Measurements from ENCODE around the gene MINDY4B. TPM values are rescaled to one million over a fixed set of nuclear protein-coding genes. Genes with fewer than 3 reads are reported as not detected.

Gene MINDY4B
- total and polyA plus RNA-seq, 4 donors: not detected

- intact Hi-C loops (cut with DNase I): no loop called here
- Histone ChIP-seq H3K4me3 (ENCODE audit: low read length in 2 of 2) (no peak overlapping the region), H3K27me3 (ENCODE audit: control insufficient read depth in 1 of 2, insufficient read depth in 2 of 2, low read length in 1 of 2) (no peaks in the 10 kb centered on the region), H3K9me3 (ENCODE audit: control insufficient read depth, low read length) (no peaks in the 10 kb centered on the region), H3K27ac (ENCODE audit: low read depth in 1 of 2, low read length in 2 of 2) (no peak overlapping the region), H3K4me1 (ENCODE audit: control insufficient read depth in 1 of 2, insufficient read depth in 2 of 2, low read length in 2 of 2) (no peaks in the 10 kb centered on the region), H3K36me3 (ENCODE audit: control insufficient read depth in 1 of 2, insufficient read depth in 2 of 2, low read length in 1 of 2) (no peaks in the 10 kb centered on the region)
- WGBS, 2 donors: 92 to 96% methylated on average over 1 of the region's 1 CpG
- DNase-seq: no peak
- no peak for ATAC-seq (ENCODE audit: low FRiP score)
These were observed 77.0 kb downstream of the MINDY4B start for GRCh38 chr3:150828261-150828660.

GRCh38 chr3:150826466-150827282 is 78.6 kb downstream of the MINDY4B start:
- 86 to 87% methylated on average over 12 of the region's 12 CpGs for WGBS, 2 donors

GRCh38 chr3:150825916-150826377 is 79.3 kb downstream of the MINDY4B start:
- Histone ChIP-seq H3K9me3 (ENCODE audit: control insufficient read depth, low read length) (no peaks in the 10 kb centered on the region), H3K4me1 (ENCODE audit: control insufficient read depth in 1 of 2, insufficient read depth in 2 of 2, low read length in 2 of 2) (no peaks in the 10 kb centered on the region), H3K4me3 (ENCODE audit: low read length in 2 of 2) (no peak overlapping the region), H3K27me3 (ENCODE audit: control insufficient read depth in 1 of 2, insufficient read depth in 2 of 2, low read length in 1 of 2) (no peaks in the 10 kb centered on the region), H3K36me3 (ENCODE audit: control insufficient read depth in 1 of 2, insufficient read depth in 2 of 2, low read length in 1 of 2) (no peaks in the 10 kb centered on the region), H3K27ac (ENCODE audit: low read depth in 1 of 2, low read length in 2 of 2) (no peak overlapping the region)
- ATAC-seq (ENCODE audit: low FRiP score) (no peak), DNase-seq (no peak)
- 41 to 47% methylated on average over 7 of the region's 7 CpGs for WGBS, 2 donors
- intact Hi-C loops (cut with DNase I): no loop called here

More at GRCh38 chr3:150826466-150827282, 78.6 kb downstream of the MINDY4B start:
- no peaks in the 10 kb centered on the region for H3K36me3 ChIP-seq (ENCODE audit: control insufficient read depth in 1 of 2, insufficient read depth in 2 of 2, low read length in 1 of 2)
- ATAC-seq (ENCODE audit: low FRiP score): no peak
- no peak for DNase-seq
- H3K9me3 ChIP-seq (ENCODE audit: control insufficient read depth, low read length): no peaks in the 10 kb centered on the region
- no peak overlapping the region for H3K4me3 ChIP-seq (ENCODE audit: low read length in 2 of 2)
- intact Hi-C loops (cut with DNase I): no loop called here
- no peaks in the 10 kb centered on the region for H3K4me1 ChIP-seq (ENCODE audit: control insufficient read depth in 1 of 2, insufficient read depth in 2 of 2, low read length in 2 of 2)
- no peak overlapping the region for H3K27ac ChIP-seq (ENCODE audit: low read depth in 1 of 2, low read length in 2 of 2)
- no peaks in the 10 kb centered on the region for H3K27me3 ChIP-seq (ENCODE audit: control insufficient read depth in 1 of 2, insufficient read depth in 2 of 2, low read length in 1 of 2)

GRCh38 chr3:150825192-150825915 is 79.9 kb downstream of the MINDY4B start:
- Histone ChIP-seq H3K27me3 (ENCODE audit: control insufficient read depth in 1 of 2, insufficient read depth in 2 of 2, low read length in 1 of 2) (no peaks in the 10 kb centered on the region), H3K9me3 (ENCODE audit: control insufficient read depth, low read length) (no peaks in the 10 kb centered on the region), H3K4me1 (ENCODE audit: control insufficient read depth in 1 of 2, insufficient read depth in 2 of 2, low read length in 2 of 2) (no peaks in the 10 kb centered on the region), H3K27ac (ENCODE audit: low read depth in 1 of 2, low read length in 2 of 2) (no peak overlapping the region), H3K4me3 (ENCODE audit: low read length in 2 of 2) (no peak overlapping the region), H3K36me3 (ENCODE audit: control insufficient read depth in 1 of 2, insufficient read depth in 2 of 2, low read length in 1 of 2) (no peaks in the 10 kb centered on the region)
- intact Hi-C loops (cut with DNase I): no loop called here
- no peak for DNase-seq
- no peak for ATAC-seq (ENCODE audit: low FRiP score)
- 75% methylated on average over 6 of the region's 6 CpGs for WGBS, 2 donors

GRCh38 chr3:150823277-150823676 is 82.0 kb downstream of the MINDY4B start:
- intact Hi-C loops (cut with DNase I): no loop called here
- Histone ChIP-seq H3K27me3 (ENCODE audit: control insufficient read depth in 1 of 2, insufficient read depth in 2 of 2, low read length in 1 of 2) (no peaks in the 10 kb centered on the region), H3K27ac (ENCODE audit: low read depth in 1 of 2, low read length in 2 of 2) (no peak overlapping the region), H3K4me1 (ENCODE audit: control insufficient read depth in 1 of 2, insufficient read depth in 2 of 2, low read length in 2 of 2) (no peaks in the 10 kb centered on the region), H3K36me3 (ENCODE audit: control insufficient read depth in 1 of 2, insufficient read depth in 2 of 2, low read length in 1 of 2) (no peaks in the 10 kb centered on the region), H3K4me3 (ENCODE audit: low read length in 2 of 2) (no peak overlapping the region), H3K9me3 (ENCODE audit: control insufficient read depth, low read length) (no peaks in the 10 kb centered on the region)
- DNase-seq (no peak), ATAC-seq (ENCODE audit: low FRiP score) (no peak)
- 86 to 92% methylated on average over 3 of the region's 3 CpGs for WGBS, 2 donors

GRCh38 chr3:150822636-150823035 is 82.6 kb downstream of the MINDY4B start:
- WGBS, 2 donors: 85 to 90% methylated on average over 1 of the region's 1 CpG
- Histone ChIP-seq H3K27me3 (ENCODE audit: control insufficient read depth in 1 of 2, insufficient read depth in 2 of 2, low read length in 1 of 2) (no peaks in the 10 kb centered on the region), H3K4me1 (ENCODE audit: control insufficient read depth in 1 of 2, insufficient read depth in 2 of 2, low read length in 2 of 2) (no peaks in the 10 kb centered on the region), H3K9me3 (ENCODE audit: control insufficient read depth, low read length) (no peaks in the 10 kb centered on the region), H3K36me3 (ENCODE audit: control insufficient read depth in 1 of 2, insufficient read depth in 2 of 2, low read length in 1 of 2) (no peaks in the 10 kb centered on the region), H3K27ac (ENCODE audit: low read depth in 1 of 2, low read length in 2 of 2) (no peak overlapping the region), H3K4me3 (ENCODE audit: low read length in 2 of 2) (no peak overlapping the region)
- intact Hi-C loops (cut with DNase I): no loop called here
- no peak for DNase-seq
- ATAC-seq (ENCODE audit: low FRiP score): no peak

Other genes with a start within 250 kb of the MINDY4B start
- gene ERICH6, start 201.5 kb downstream of the MINDY4B start, total RNA-seq: under 1 TPM in 1 of 2 donors, not detected in 1; 0.18 TPM
- not detected for gene ERICH6, start 201.5 kb downstream of the MINDY4B start, polyA plus RNA-seq
- 10 to 100 TPM; 18.8 to 22.4 TPM for gene SIAH2, start 142.3 kb downstream of the MINDY4B start, total RNA-seq
- gene SIAH2, start 142.3 kb downstream of the MINDY4B start, polyA plus RNA-seq: 10 to 100 TPM in 1 of 2 donors, 1 to 10 TPM in 1; 9.1 to 12.5 TPM
- gene CLRN1, start 67.3 kb upstream of the MINDY4B start, total RNA-seq: not detected
- gene CLRN1, start 67.3 kb upstream of the MINDY4B start, polyA plus RNA-seq: not detected
- 1 to 10 TPM; 1.1 to 2.3 TPM for gene MED12L, start 180.2 kb upstream of the MINDY4B start, total RNA-seq
- gene MED12L, start 180.2 kb upstream of the MINDY4B start, polyA plus RNA-seq: not detected